ENCODE results near the gene CDH5. TPM values are rescaled to one million over a fixed set of nuclear protein-coding genes. Genes with fewer than 3 reads are reported as not detected.
A peak's percentile ranks its signal among the peaks of the same experiment; 100 is the strongest.

The CDH5 gene
- total and polyA plus RNA-seq, 2 of the 8 experiments (the other 6 are each of a cell fraction or from before 2014, with no cell fraction given), result 0.32 TPM

- Histone ChIP-seq H2AFZ (ENCODE audit: low read length) (0 out of 2 replicates have a peak overlapping the region, but pooled peaks have one; percentile 4), H3K79me1 (ENCODE audit: low read depth, low read length) (no peaks in the 10 kb centered on the region), H2BK12ac (ENCODE audit: low read depth, low read length) (peak overlapping the region; percentile 72; the same call in 1 of the 2 replicates), H3K4ac (replicated peaks; ENCODE audit: insufficient read length, low read depth, low read length) (no peak overlapping the region), H3K23me2 (ENCODE audit: low read depth, low read length) (no peaks in the 10 kb centered on the region), H2BK20ac (ENCODE audit: low read length) (0 out of 2 replicates have a peak overlapping the region, but pooled peaks have one; percentile 61), H3K23ac (ENCODE audit: insufficient read length) (no peak overlapping the region), H4K91ac (replicated peaks; ENCODE audit: insufficient read length, low read length) (peak overlapping the region; percentile 52), H3K9me3 (ENCODE audit: insufficient read depth in 2 of 2, low read depth in 1 of 2, low read length in 1 of 2) (no peaks in the 10 kb centered on the region), H2BK5ac (ENCODE audit: low read depth, low read length) (0 out of 2 replicates have a peak overlapping the region, but pooled peaks have one; percentile 26), H3K4me2 (ENCODE audit: insufficient read depth in 1 of 2, low read depth in 2 of 2, low read length in 2 of 2) (no peak overlapping the region), H3K56ac (replicated peaks; ENCODE audit: insufficient read length, low read depth, low read length) (no peak overlapping the region), H3K36me3 (ENCODE audit: control insufficient read depth in 2 of 4, insufficient read depth in 4 of 4, low read length in 3 of 4) (no peaks in the 10 kb centered on the region), H3K27ac (ENCODE audit: low read depth, low read length) (no peak overlapping the region), H2AK5ac (ENCODE audit: low read depth, low read length) (no peak overlapping the region), H3K79me2 (ENCODE audit: control insufficient read depth in 1 of 2, insufficient read depth in 2 of 2, low read length in 2 of 2) (no peaks in the 10 kb centered on the region), H3K4me3 (ENCODE audit: extremely low read depth in 1 of 4, insufficient read depth in 2 of 4, low read depth in 3 of 4, low read length in 4 of 4) (no peak overlapping the region), H3K18ac (ENCODE audit: extremely low read depth, low read length) (peak overlapping the region; percentile 74; the same call in 1 of the 2 replicates), H3K9ac (replicated peaks in 1 of 4; ENCODE audit: extremely low read depth in 1 of 4, low read depth in 3 of 4, low read length in 3 of 4) (no peak overlapping the region), H3K14ac (ENCODE audit: insufficient read length) (no peak overlapping the region), H2BK15ac (ENCODE audit: low read length) (peak overlapping the region; percentile 31; the same call in 1 of the 2 replicates), H4K5ac (ENCODE audit: insufficient read length, low read depth, low read length) (no peak overlapping the region), H2BK120ac (replicated peaks; ENCODE audit: low read depth, low read length) (no peak overlapping the region), H3K27me3 (replicated peaks in 1 of 4; ENCODE audit: control insufficient read depth in 3 of 4, extremely low read depth in 1 of 4, insufficient read depth in 3 of 4, low read length in 3 of 4) (no peaks in the 10 kb centered on the region), H4K8ac (ENCODE audit: extremely low read depth, insufficient read depth, low read length) (no peak overlapping the region), H3K4me1 (replicated peaks in 1 of 4; ENCODE audit: control insufficient read depth in 3 of 4, insufficient read depth in 4 of 4, low read length in 3 of 4) (peaks cover 2 to 21% (median 15%) of the 10 kb centered on the region in 4 experiments), H4K20me1 (replicated peaks in 1 of 2; ENCODE audit: control insufficient read depth in 1 of 2, insufficient read depth in 2 of 2, low read length in 2 of 2) (no peaks in the 10 kb centered on the region)
- DNase-seq (ENCODE audit: low read depth in 1 of 2, low spot score in 2 of 2), result no peak
- 80% methylated on average over 2 of the region's 2 CpGs; no CpG with 5 or more reads in 1 of the 2 experiments for WGBS, 2 experiments (ENCODE audit: extremely low coverage in 1 of 2, insufficient coverage in 1 of 2, insufficient read length in 1 of 2, insufficient replicate concordance in 2 of 2, low coverage in 1 of 2, low lambda C conversion rate in 2 of 2, missing lambda C conversion rate in 1 of 2)
- TF ChIP-seq BCL11A (IDR thresholded peaks at IDR 0.05; ENCODE audit: low read depth in 2 of 2, low read length in 2 of 2) (no peak), SUZ12 (IDR thresholded peaks at IDR 0.05; ENCODE audit: low read length) (no peak), HDAC2 (IDR thresholded peaks at IDR 0.05; ENCODE audit: borderline replicate concordance in 1 of 2, low read depth in 2 of 2, low read length in 2 of 2) (no peak), CBX8 (IDR thresholded peaks at IDR 0.05; ENCODE audit: borderline replicate concordance, low read depth, low read length) (no peak), ZNF274 (IDR thresholded peaks at IDR 0.05; ENCODE audit: borderline replicate concordance, extremely low read depth, low read length) (no peak), JUND (IDR thresholded peaks at IDR 0.05; ENCODE audit: low read length) (no peak)
- CTCF ChIA-PET (ENCODE audit: partially characterized antibody), result interaction anchor here (4.2 to 8.6 kb wide), 2 partner anchors 9 to 41 kb away, joined by 18 to 106 read pairs; no protein-coding TSS in a partner anchor
- POLR2A ChIA-PET (ENCODE audit: partially characterized antibody), result no interaction called here
- FAIRE-seq, result no peak
These were observed 1.6 kb upstream of the CDH5 start for GRCh38 chr16:66364959-66365306.
